Endothelial cell of umbilical vein (primary cell): ENCODE results near the gene PHF8.

Source experiments
- EZH2 ChIP-seq: IDR thresholded peaks from 2 replicates; pipeline ENCODE4 v1.6.1; 2012; ENCODE audit warnings: borderline replicate concordance, low read depth, mild to moderate bottlenecking, moderate library complexity, low read length, inconsistent platforms; ENCODE audit not compliant: severe bottlenecking
- POLR2A ChIP-seq: IDR thresholded peaks from 2 replicates; pipeline ENCODE4 v1.6.1; 2012; ENCODE audit warnings: low read depth, mild to moderate bottlenecking, control low read depth, low read length
- POLR2AphosphoS5 ChIP-seq: IDR thresholded peaks from 2 replicates; pipeline ENCODE4 v1.6.1; 2012; ENCODE audit warnings: low read depth, mild to moderate bottlenecking, control low read depth, low read length, moderate library complexity; ENCODE audit not compliant: insufficient read depth
- TF ChIP-seq, protein P1 (sequence below), 2 donors: IDR thresholded peaks; 1 replicate in 1 of 2; 2 replicates in 1 of 2; pipeline ENCODE4 v1.5.1; 2011; ENCODE audit warnings: low read length in 2 of 2, mild to moderate bottlenecking in 2 of 2, moderate library complexity in 2 of 2, control low read depth in 1 of 2, inconsistent platforms in 1 of 2, low read depth in 1 of 2; ENCODE audit not compliant: insufficient read depth in 1 of 2; ENCODE audit errors: extremely low read depth in 1 of 2

DNA sequence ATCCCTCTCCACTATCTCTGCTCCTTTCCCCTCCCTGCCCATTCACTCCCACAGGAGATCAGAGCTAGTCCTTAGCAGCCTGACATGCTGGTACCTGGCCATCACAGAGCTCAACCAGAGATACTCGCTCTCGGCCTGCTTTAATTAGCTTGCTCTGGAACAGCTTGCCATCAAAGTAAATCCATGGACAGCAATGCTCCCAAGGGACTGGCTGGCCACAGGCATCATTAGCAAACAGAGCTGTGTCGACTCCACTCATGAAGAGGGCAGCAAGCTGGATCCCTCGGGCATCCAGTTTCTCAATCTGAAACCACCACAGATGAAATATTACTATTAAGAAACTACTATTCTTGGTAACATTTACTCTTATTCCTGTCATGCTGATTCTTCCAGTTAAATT, 43.4 kb upstream of the PHF8 start:
- TF ChIP-seq, protein P1, sequence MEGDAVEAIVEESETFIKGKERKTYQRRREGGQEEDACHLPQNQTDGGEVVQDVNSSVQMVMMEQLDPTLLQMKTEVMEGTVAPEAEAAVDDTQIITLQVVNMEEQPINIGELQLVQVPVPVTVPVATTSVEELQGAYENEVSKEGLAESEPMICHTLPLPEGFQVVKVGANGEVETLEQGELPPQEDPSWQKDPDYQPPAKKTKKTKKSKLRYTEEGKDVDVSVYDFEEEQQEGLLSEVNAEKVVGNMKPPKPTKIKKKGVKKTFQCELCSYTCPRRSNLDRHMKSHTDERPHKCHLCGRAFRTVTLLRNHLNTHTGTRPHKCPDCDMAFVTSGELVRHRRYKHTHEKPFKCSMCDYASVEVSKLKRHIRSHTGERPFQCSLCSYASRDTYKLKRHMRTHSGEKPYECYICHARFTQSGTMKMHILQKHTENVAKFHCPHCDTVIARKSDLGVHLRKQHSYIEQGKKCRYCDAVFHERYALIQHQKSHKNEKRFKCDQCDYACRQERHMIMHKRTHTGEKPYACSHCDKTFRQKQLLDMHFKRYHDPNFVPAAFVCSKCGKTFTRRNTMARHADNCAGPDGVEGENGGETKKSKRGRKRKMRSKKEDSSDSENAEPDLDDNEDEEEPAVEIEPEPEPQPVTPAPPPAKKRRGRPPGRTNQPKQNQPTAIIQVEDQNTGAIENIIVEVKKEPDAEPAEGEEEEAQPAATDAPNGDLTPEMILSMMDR (IDR thresholded peaks at IDR 0.05; ENCODE audit: extremely low read depth in 1 of 2, insufficient read depth in 1 of 2, low read depth in 1 of 2, low read length in 2 of 2), result no peak
- TF ChIP-seq POLR2AphosphoS5 (no peak), POLR2A (no peak), EZH2 (no peak)
